IMR-90 (cell line): ENCODE results near the gene CERT1. TPM values are rescaled to one million over a fixed set of nuclear protein-coding genes. Genes with fewer than 3 reads are reported as not detected.

Source experiments
- ATAC-seq: fragments of 200-7000 bp; cut with Tn5 transposase; 2 replicates; pipeline ENCODE4 v1.9.1; 2020; ENCODE audit warnings: low read depth, mild to moderate bottlenecking, moderate library complexity
- BruUV-seq: library from RNA; stranded (reverse); fragments of 400-500 nt; replicated peaks from 2 replicates; lab custom pipeline; 2021; lab: Mats Ljungman, UMichigan
- CTCF ChIA-PET: fragments of 300-600 bp; formaldehyde crosslinking; extraction: SDS; loops from one replicate; lab custom pipeline; 2021; ENCODE audit warnings: antibody characterized with exemption; lab: Yijun Ruan, JAX
- POLR2A ChIA-PET: fragments of 300-600 bp; sonication (Branson Sonifier 250); formaldehyde crosslinking; loops from one replicate; lab custom pipeline; 2022; ENCODE audit warnings: antibody characterized with exemption; ENCODE audit not compliant: unreplicated experiment; lab: Charles Lee
- DNase-seq: peaks from one replicate; pipeline ENCODE4 v3.0.0; 2013
- H2AFZ ChIP-seq: replicated peaks from 2 replicates; pipeline ENCODE3; 2013; ENCODE audit warnings: low read length, mild to moderate bottlenecking; ENCODE audit not compliant: poor library complexity
- H2AK5ac ChIP-seq: 2 replicates; pipeline ENCODE4 v1.6.1; 2013; ENCODE audit warnings: low read depth, low read length, inconsistent platforms
- H2AK9ac ChIP-seq: replicated peaks from 2 replicates; pipeline ENCODE3; 2013; ENCODE audit warnings: mild to moderate bottlenecking, low read depth, low read length, moderate library complexity; ENCODE audit not compliant: poor library complexity
- H2BK120ac ChIP-seq: 2 replicates; pipeline ENCODE4 v1.6.1; 2013; ENCODE audit warnings: low read depth, low read length, inconsistent platforms
- H2BK15ac ChIP-seq: 3 replicates; pipeline ENCODE4 v1.6.1; 2013; ENCODE audit warnings: low read depth, low read length, inconsistent platforms
- H2BK20ac ChIP-seq: 2 replicates; pipeline ENCODE4 v1.6.1; 2013; ENCODE audit warnings: low read depth, mild to moderate bottlenecking, inconsistent platforms, low read length, moderate library complexity
- H2BK5ac ChIP-seq: 2 replicates; pipeline ENCODE4 v1.6.1; 2013; ENCODE audit warnings: mild to moderate bottlenecking, low read depth, low read length, inconsistent platforms; ENCODE audit not compliant: poor library complexity, severe bottlenecking
- H3K14ac ChIP-seq: replicated peaks from 2 replicates; pipeline ENCODE4 v1.6.1; 2013; ENCODE audit warnings: low read depth, low read length, inconsistent platforms
- H3K18ac ChIP-seq: 2 replicates; pipeline ENCODE4 v1.6.1; 2013; ENCODE audit warnings: low read depth, low read length, control low read depth
- H3K23ac ChIP-seq: 2 replicates; pipeline ENCODE4 v1.6.1; 2013; ENCODE audit warnings: low read depth, low read length, inconsistent platforms
- H3K27ac ChIP-seq: 2 replicates; pipeline ENCODE4 v1.5.1; 2013; ENCODE audit warnings: mild to moderate bottlenecking, control low read depth, low read length; ENCODE audit not compliant: insufficient read depth
- H3K27me3 ChIP-seq: 2 replicates; pipeline ENCODE4 v1.6.1; 2013; ENCODE audit warnings: low read length; ENCODE audit not compliant: control insufficient read depth, insufficient read depth
- H3K36me3 ChIP-seq: 2 replicates; pipeline ENCODE4 v1.6.1; 2013; ENCODE audit warnings: low read length, mixed read lengths; ENCODE audit not compliant: control insufficient read depth, insufficient read depth
- H3K4ac ChIP-seq: 2 replicates; pipeline ENCODE4 v1.6.1; 2013; ENCODE audit warnings: low read depth, low read length, inconsistent platforms
- H3K4me1 ChIP-seq: 2 replicates; pipeline ENCODE4 v1.6.1; 2013; ENCODE audit warnings: low read length, mixed read lengths; ENCODE audit not compliant: control insufficient read depth, insufficient read depth
- H3K4me2 ChIP-seq: 2 replicates; pipeline ENCODE4 v1.6.1; 2013; ENCODE audit warnings: low read depth, mild to moderate bottlenecking, control low read depth, low read length, moderate library complexity
- H3K4me3 ChIP-seq: 2 replicates; pipeline ENCODE4 v1.5.1; 2013; ENCODE audit warnings: low read depth, mild to moderate bottlenecking, control low read depth, low read length, moderate library complexity; ENCODE audit not compliant: insufficient read depth
- H3K56ac ChIP-seq: 2 replicates; pipeline ENCODE4 v1.6.1; 2013; ENCODE audit warnings: low read length, inconsistent platforms; ENCODE audit not compliant: insufficient read depth; ENCODE audit errors: extremely low read depth
- H3K79me1 ChIP-seq, 2 experiments: 2 replicates each; pipeline ENCODE4 v1.6.1; 2013; ENCODE audit warnings: low read length in 2 of 2, inconsistent platforms in 1 of 2, low read depth in 1 of 2
- H3K9ac ChIP-seq: 2 replicates; pipeline ENCODE4 v1.6.1; 2013; ENCODE audit warnings: low read depth, low read length, control low read depth
- H3K9me1 ChIP-seq: 2 replicates; pipeline ENCODE4 v1.6.1; 2013; ENCODE audit warnings: low read length, inconsistent platforms; ENCODE audit not compliant: insufficient read depth
- H3K9me3 ChIP-seq: 2 replicates; pipeline ENCODE4 v1.6.1; 2013; ENCODE audit warnings: low read length; ENCODE audit not compliant: control insufficient read depth, insufficient read depth
- H4K20me1 ChIP-seq: 2 replicates; pipeline ENCODE4 v1.6.1; 2013; ENCODE audit warnings: low read length, inconsistent platforms; ENCODE audit not compliant: insufficient read depth
- H4K5ac ChIP-seq: 2 replicates; pipeline ENCODE4 v1.6.1; 2013; ENCODE audit warnings: mild to moderate bottlenecking, low read depth, low read length, control low read depth
- H4K8ac ChIP-seq, 2 experiments: 2 replicates each; pipeline ENCODE4 v1.6.1; 2013; ENCODE audit warnings: low read depth in 2 of 2, low read length in 2 of 2, control low read depth in 1 of 2, inconsistent platforms in 1 of 2
- H4K91ac ChIP-seq: 2 replicates; pipeline ENCODE4 v1.6.1; 2013; ENCODE audit warnings: low read depth, low read length, inconsistent platforms; ENCODE audit not compliant: insufficient read depth
- BHLHE40 ChIP-seq: fragments of 150-350 bp; IDR thresholded peaks from 2 replicates; pipeline ENCODE4 v1.6.1; 2016; ENCODE audit warnings: mild to moderate bottlenecking, low read depth, low read length
- CEBPB ChIP-seq: IDR thresholded peaks from 2 replicates; pipeline ENCODE4 v1.6.1; 2012; ENCODE audit warnings: low read depth, low read length, improper control_type of control experiment
- FOS ChIP-seq: fragments of 150-350 bp; IDR thresholded peaks from 2 replicates; pipeline ENCODE4 v1.6.1; 2016; ENCODE audit warnings: low read depth, low read length
- MAZ ChIP-seq: IDR thresholded peaks from 2 replicates; pipeline ENCODE4 v1.6.1; 2012; ENCODE audit warnings: low read depth, mild to moderate bottlenecking, low read length, improper control_type of control experiment, moderate library complexity, borderline replicate concordance
- RCOR1 ChIP-seq: IDR thresholded peaks from 2 replicates; pipeline ENCODE4 v1.6.1; 2012; ENCODE audit warnings: mild to moderate bottlenecking, low read length, improper control_type of control experiment; ENCODE audit not compliant: insufficient replicate concordance
- RFX5 ChIP-seq: IDR thresholded peaks from 2 replicates; pipeline ENCODE4 v1.8.0; 2012; ENCODE audit warnings: low read depth, mild to moderate bottlenecking, low read length, moderate library complexity
- SMC3 ChIP-seq: fragments of 150-350 bp; IDR thresholded peaks from 2 replicates; pipeline ENCODE4 v1.6.1; 2016; ENCODE audit warnings: low read depth, mild to moderate bottlenecking, antibody characterized with exemption, low read length, moderate library complexity
- WGBS, 2 experiments: methylation state at CpG; one replicate each; pipeline versions ENCODE4 v1.1.5 to v1.1.7; 2013; ENCODE audit warnings: missing lambda C conversion rate in 2 of 2; ENCODE audit not compliant: insufficient read length in 1 of 2; ENCODE audit errors: extremely low coverage in 2 of 2; 5-methylcytosine and 5-hydroxymethylcytosine counted together
- dilution Hi-C: fragments of 300-500 bp; cut with HindIII; formaldehyde crosslinking; loops from one replicate; pipeline ENCODE4 v1.14.3; 2018; ENCODE audit warnings: low sequenced_read_pairs; ENCODE audit not compliant: unreplicated experiment
- in situ Hi-C: fragments of 300-500 bp; cut with MboI; formaldehyde crosslinking; loops from 3 replicates; pipeline ENCODE4 v1.14.3; 2019; ENCODE audit warnings: low sequenced_read_pairs, inconsistent platforms, mixed read lengths
- intact Hi-C: fragments of 100-400 bp; cut with micrococcal nuclease; formaldehyde crosslinking; loops from 2 replicates; pipeline ENCODE4 v1.10.0; 2022
- polyA plus RNA-seq, 3 experiments: library from polyadenylated mRNA; depleted of rRNA; stranded (reverse); fragments of >200 nt; gene quantifications; 2 replicates each; pipeline ENCODE4 v1.2.3, GENCODE V29; 2012; ENCODE audit warnings: low replicate concordance in 1 of 3
- total RNA-seq: library from RNA; depleted of rRNA; stranded (reverse); fragments of >200 nt; gene quantifications from 2 replicates; pipeline ENCODE4 v1.2.3, GENCODE V29; 2012
- TF ChIP-seq, protein P1 (sequence below): fragments of 150-350 bp; IDR thresholded peaks from 2 replicates; pipeline ENCODE4 v1.6.1; 2016; ENCODE audit warnings: low read depth, mild to moderate bottlenecking, low read length, moderate library complexity, borderline replicate concordance

The CERT1 gene
- total and polyA plus RNA-seq, 2 of the 4 experiments (the other 2 are of a cell fraction) = 7.2 TPM

DNA sequence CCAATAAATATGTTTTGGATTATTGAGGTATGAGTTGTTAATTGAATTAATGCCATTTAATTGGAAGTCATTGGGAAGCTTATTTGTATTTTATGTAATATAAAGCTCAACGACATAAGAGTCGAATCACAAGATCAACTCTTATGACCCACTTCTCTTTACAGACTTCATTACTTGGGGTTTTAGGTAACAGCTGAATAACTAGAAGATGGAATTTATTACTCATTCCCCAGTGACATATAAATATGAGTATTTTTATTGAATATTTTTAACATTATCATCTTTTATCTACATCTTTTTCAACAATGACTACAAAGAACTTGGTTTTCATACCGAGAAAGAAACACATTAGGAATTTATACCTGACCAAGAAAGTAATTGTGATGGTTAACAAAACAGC, 153.3 kb downstream of the CERT1 start:
- Histone ChIP-seq H3K4me2 (no peak overlapping the region), H2AK5ac (no peak overlapping the region), H3K27me3 (no peaks in the 10 kb centered on the region), H2BK120ac (no peak overlapping the region), H2BK5ac (no peak overlapping the region), H2BK15ac (no peak overlapping the region), H3K23ac (no peak overlapping the region), H3K9ac (no peak overlapping the region), H3K27ac (no peak overlapping the region), H3K56ac (no peak overlapping the region), H4K8ac (no peak overlapping the region), H3K9me3 (no peaks in the 10 kb centered on the region), H2AK9ac (no peak overlapping the region), H4K5ac (no peak overlapping the region), H3K9me1 (no peaks in the 10 kb centered on the region), H3K4me3 (no peak overlapping the region), H3K36me3 (peaks cover 26% of the 10 kb centered on the region), H3K14ac (no peak overlapping the region), H4K91ac (no peak overlapping the region), H3K4me1 (no peaks in the 10 kb centered on the region), H2AFZ (no peak overlapping the region), H3K79me1 (no peaks in the 10 kb centered on the region), H2BK20ac (no peak overlapping the region), H4K20me1 (no peaks in the 10 kb centered on the region), H3K18ac (no peak overlapping the region), H3K4ac (no peak overlapping the region)
- dilution Hi-C loops = no loop called here
- BruUV-seq = no TSS peak
- no CpG with 5 or more reads among the region's 3 CpGs for WGBS, 2 experiments
- DNase-seq (no peak), ATAC-seq (no peak)
- ChIA-PET POLR2A (no interaction called here), CTCF (interaction anchor here (0.6 to 1.5 kb wide), 2 partner anchors 17 to 433 kb away, joined by 3 to 5 read pairs; no protein-coding TSS in a partner anchor)
- in situ Hi-C loops = loop anchor here (25.0 kb wide), 1 partner anchor 596 kb away; the partner anchor contains the start of genes GFM2 and NSA2
- intact Hi-C loops = no loop called here
- TF ChIP-seq RFX5 (no peak), CEBPB (no peak), BHLHE40 (no peak), MAZ (no peak), FOS (no peak), RCOR1 (no peak), SMC3 (no peak)
- TF ChIP-seq, protein P1, sequence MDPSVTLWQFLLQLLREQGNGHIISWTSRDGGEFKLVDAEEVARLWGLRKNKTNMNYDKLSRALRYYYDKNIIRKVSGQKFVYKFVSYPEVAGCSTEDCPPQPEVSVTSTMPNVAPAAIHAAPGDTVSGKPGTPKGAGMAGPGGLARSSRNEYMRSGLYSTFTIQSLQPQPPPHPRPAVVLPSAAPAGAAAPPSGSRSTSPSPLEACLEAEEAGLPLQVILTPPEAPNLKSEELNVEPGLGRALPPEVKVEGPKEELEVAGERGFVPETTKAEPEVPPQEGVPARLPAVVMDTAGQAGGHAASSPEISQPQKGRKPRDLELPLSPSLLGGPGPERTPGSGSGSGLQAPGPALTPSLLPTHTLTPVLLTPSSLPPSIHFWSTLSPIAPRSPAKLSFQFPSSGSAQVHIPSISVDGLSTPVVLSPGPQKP = no peak
